K562 (cell line): ENCODE results near the gene NRG3. TPM values are rescaled to one million over a fixed set of nuclear protein-coding genes. Genes with fewer than 3 reads are reported as not detected.

Experiments used
- ATAC-seq: fragments of 200-7000 bp; cut with Tn5 transposase; 3 replicates; pipeline ENCODE4 v1.9.1; 2020; ENCODE audit warnings: moderate library complexity
- BruUV-seq: library from RNA; stranded (reverse); fragments of 400-500 nt; replicated peaks from 2 replicates; lab custom pipeline; 2021; lab: Mats Ljungman, UMichigan
- CTCF ChIA-PET: fragments of 300-600 bp; formaldehyde crosslinking; extraction: SDS; loops from one replicate; lab custom pipeline; 2021; ENCODE audit warnings: low intra/inter-chr PET ratio; lab: Yijun Ruan, JAX
- POLR2A ChIA-PET: fragments of 300-600, 350-650 bp; sonication (Branson Sonifier 250); formaldehyde crosslinking; extraction: SDS; loops from one replicate; lab custom pipeline; 2021; ENCODE audit warnings: antibody characterized with exemption, inconsistent platforms; lab: Yijun Ruan, JAX
- DNase-seq, 4 experiments: peaks; one replicate each; pipeline versions ENCODE4 v3.0.0 to v3.0.0-alpha.2; 2011 to 2018; ENCODE audit warnings: low spot score in 3 of 4, mixed read lengths in 3 of 4; ENCODE audit errors: extremely low read depth in 1 of 4
- FAIRE-seq: peaks from 2 replicates; lab custom pipeline; 2011; peaks lifted over from hg19 to GRCh38; lab: Jason Lieb, UNC
- H2AFZ ChIP-seq: 2 replicates; pipeline ENCODE4 v1.6.0; 2011; ENCODE audit warnings: low read depth, low read length, control low read depth, inconsistent platforms
- H3K27ac ChIP-seq: fragments of 200-600 bp; 3 replicates; pipeline ENCODE4 v1.8.0; 2011; ENCODE audit warnings: low read depth, mild to moderate bottlenecking, control low read depth, inconsistent platforms, low read length, moderate library complexity, mixed read lengths; ENCODE audit errors: extremely low read depth
- H3K27me3 ChIP-seq, 2 experiments: fragments of 300-600 bp in 1 of 2; 2 replicates in 1 of 2; 3 replicates in 1 of 2; pipeline versions ENCODE4 v1.6.0 to v1.8.0; 2011; ENCODE audit warnings: inconsistent platforms in 2 of 2, low read length in 2 of 2, mild to moderate bottlenecking in 1 of 2, mixed read lengths in 1 of 2, moderate library complexity in 1 of 2; ENCODE audit not compliant: control insufficient read depth in 2 of 2, insufficient read depth in 2 of 2
- H3K36me3 ChIP-seq: fragments of 300-600 bp; 3 replicates; pipeline ENCODE4 v1.8.0; 2011; ENCODE audit warnings: mild to moderate bottlenecking, low read length, inconsistent platforms; ENCODE audit not compliant: control insufficient read depth, insufficient read depth
- H3K4me1 ChIP-seq, 2 experiments: fragments of 200-600 bp in 1 of 2; replicated peaks in 1 of 2; 2 replicates in 1 of 2; 3 replicates in 1 of 2; pipeline versions ENCODE4 v1.5.1 to v1.8.0; 2011; ENCODE audit warnings: inconsistent platforms in 2 of 2, low read length in 2 of 2, mild to moderate bottlenecking in 1 of 2, mixed read lengths in 1 of 2, moderate library complexity in 1 of 2; ENCODE audit not compliant: control insufficient read depth in 2 of 2, insufficient read depth in 2 of 2
- H3K4me2 ChIP-seq: 2 replicates; pipeline ENCODE4 v1.6.1; 2011; ENCODE audit warnings: low read length, control low read depth, inconsistent platforms, mixed read lengths; ENCODE audit not compliant: insufficient read depth
- H3K4me3 ChIP-seq: fragments of 200-600 bp; sonication (generic), shearing (Covaris generic); 2 replicates; pipeline ENCODE4 v1.5.1; 2016; ENCODE audit warnings: control low read depth, inconsistent platforms
- H3K79me2 ChIP-seq: fragments of 200-600 bp; 3 replicates; pipeline ENCODE4 v1.8.0; 2011; ENCODE audit warnings: low read length, inconsistent platforms; ENCODE audit not compliant: control insufficient read depth, insufficient read depth
- H3K9ac ChIP-seq, 2 experiments: 2 replicates each; pipeline versions ENCODE4 v1.6.0 to v1.6.1; 2011; ENCODE audit warnings: low read depth in 2 of 2, low read length in 2 of 2, control low read depth in 1 of 2, inconsistent platforms in 1 of 2, mild to moderate bottlenecking in 1 of 2, mixed read lengths in 1 of 2; ENCODE audit not compliant: insufficient read depth in 1 of 2
- H3K9me1 ChIP-seq: one replicate; pipeline ENCODE4 v1.6.0; 2011; ENCODE audit warnings: inconsistent platforms, mild to moderate bottlenecking, low read length, moderate library complexity; ENCODE audit not compliant: control insufficient read depth, insufficient read depth
- H3K9me3 ChIP-seq: replicated peaks from 2 replicates; pipeline ENCODE4 v1.5.1; 2011; ENCODE audit warnings: low read depth, low read length, inconsistent platforms; ENCODE audit not compliant: control insufficient read depth, insufficient read depth
- H4K20me1 ChIP-seq: replicated peaks from 2 replicates; pipeline ENCODE4 v1.6.1; 2011; ENCODE audit warnings: low read length, inconsistent platforms, mixed read lengths; ENCODE audit not compliant: control insufficient read depth, insufficient read depth
- MAZ ChIP-seq, 2 experiments: fragments of 450-650 bp in 1 of 2; sonication (generic) in 1 of 2; formaldehyde crosslinking; IDR thresholded peaks in 1 of 2; conservative IDR thresholded peaks in 1 of 2; 2 replicates each; pipeline versions ENCODE4 v1.4.0 to v1.5.0; 2020; ENCODE audit warnings: mild to moderate bottlenecking in 1 of 2, missing genetic modification reagents in 1 of 2
- NCOA4 ChIP-seq: fragments of 450-650 bp; IDR thresholded peaks from 2 replicates; pipeline ENCODE4 v1.6.1; 2018; ENCODE audit warnings: mild to moderate bottlenecking; ENCODE audit not compliant: partially characterized antibody
- TCF3 ChIP-seq: sonication (generic); formaldehyde crosslinking; IDR thresholded peaks from 2 replicates; pipeline ENCODE4 v1.4.0; 2020; ENCODE audit warnings: mild to moderate bottlenecking, missing genetic modification reagents
- ZBED1 ChIP-seq: IDR thresholded peaks from 2 replicates; pipeline ENCODE4 v1.6.1; 2014
- ZNF174 ChIP-seq: fragments of 250-450 bp; sonication (Bioruptor Pico); IDR thresholded peaks from 2 replicates; pipeline ENCODE4 v1.4.0; 2020; ENCODE audit warnings: mild to moderate bottlenecking
- ZSCAN29 ChIP-seq: fragments of 450-650 bp; IDR thresholded peaks from 2 replicates; pipeline ENCODE4 v1.6.1; 2017
- in situ Hi-C: fragments of 300-500 bp; cut with MboI; formaldehyde crosslinking; loops from 4 replicates; pipeline ENCODE4 v1.15.0; 2018; ENCODE audit warnings: inconsistent platforms, mixed read lengths
- intact Hi-C: fragments of 100-400 bp; cut with micrococcal nuclease; formaldehyde crosslinking; loops from 2 replicates; pipeline ENCODE4 v1.14.2; 2022
- polyA plus RNA-seq, 8 experiments: library from polyadenylated mRNA; depleted of rRNA in 4 of 8; stranded (reverse) in 5 of 8; unstranded in 3 of 8; fragments of >200 nt; fragmentation: Nextera tagmentation in 2 of 8; fragmentation: Illumina TruSeq in 1 of 8; extraction: Ambion mirVana in 2 of 8; extraction: Trizol in 1 of 8; gene quantifications; 2 replicates each; pipeline versions ENCODE4 v1.2.1 to v1.2.3, GENCODE V29; 2011 to 2014; ENCODE audit warnings: inconsistent platforms in 1 of 8, missing spikeins in 1 of 8
- total RNA-seq, 7 experiments: library from RNA; depleted of rRNA in 6 of 7; stranded (reverse); fragments of >200 nt in 6 of 7; fragmentation: Illumina TruSeq in 2 of 7; extraction: Trizol in 2 of 7; gene quantifications; 2 replicates each; pipeline versions ENCODE4 v1.2.1 to v1.2.3, GENCODE V29; 2011 to 2021; ENCODE audit warnings: low replicate concordance in 1 of 7
- TF ChIP-seq, protein P1 (sequence below): sonication (generic); formaldehyde crosslinking; IDR thresholded peaks from 2 replicates; pipeline ENCODE4 v1.8.0; 2022; ENCODE audit warnings: missing genetic modification reagents, mild to moderate bottlenecking, borderline replicate concordance
- TF ChIP-seq, protein P2 (sequence below): IDR thresholded peaks from 2 replicates; pipeline ENCODE4 v1.6.1; 2016; ENCODE audit warnings: missing genetic modification characterization, missing compliant biosample characterization

The NRG3 gene
- total and polyA plus RNA-seq, 9 of the 15 experiments (the other 6 are each of a cell fraction or from before 2014, with no cell fraction given), result not detected

DNA sequence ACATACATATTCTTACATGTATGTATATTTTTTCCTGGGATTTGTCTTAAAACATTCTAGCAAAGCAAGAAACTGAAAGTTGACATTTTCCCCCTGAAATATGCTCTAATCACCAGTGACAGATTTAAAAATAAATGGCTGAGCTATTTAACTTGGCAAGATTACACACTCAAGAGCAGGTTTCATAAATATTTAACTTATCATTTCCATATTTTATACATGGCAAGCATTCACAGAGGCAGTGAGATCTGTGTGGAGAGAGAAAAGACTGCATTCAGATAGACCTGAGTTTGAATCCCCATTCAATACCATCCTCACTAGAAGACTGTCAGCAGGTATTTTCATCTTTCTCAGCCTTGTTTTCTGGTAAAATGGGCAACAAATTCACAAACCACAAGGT lies 1043.0 kb downstream of the NRG3 start:
- Histone ChIP-seq H4K20me1 (no peaks in the 10 kb centered on the region), H3K4me1 (no peaks in the 10 kb centered on the region), H3K4me2 (no peak overlapping the region), H3K9me1 (no peaks in the 10 kb centered on the region), H3K36me3 (no peaks in the 10 kb centered on the region), H3K9me3 (peaks cover 1% of the 10 kb centered on the region), H3K27me3 (no peaks in the 10 kb centered on the region), H2AFZ (no peak overlapping the region), H3K27ac (no peak overlapping the region), H3K4me3 (no peak overlapping the region), H3K79me2 (no peaks in the 10 kb centered on the region), H3K9ac (no peak overlapping the region)
- no peak for DNase-seq
- TF ChIP-seq ZSCAN29, result no peak
- no peak for TF ChIP-seq ZBED1
- TF ChIP-seq TCF3 (CRISPR knock-in tag), result no peak
- TF ChIP-seq, protein P1, sequence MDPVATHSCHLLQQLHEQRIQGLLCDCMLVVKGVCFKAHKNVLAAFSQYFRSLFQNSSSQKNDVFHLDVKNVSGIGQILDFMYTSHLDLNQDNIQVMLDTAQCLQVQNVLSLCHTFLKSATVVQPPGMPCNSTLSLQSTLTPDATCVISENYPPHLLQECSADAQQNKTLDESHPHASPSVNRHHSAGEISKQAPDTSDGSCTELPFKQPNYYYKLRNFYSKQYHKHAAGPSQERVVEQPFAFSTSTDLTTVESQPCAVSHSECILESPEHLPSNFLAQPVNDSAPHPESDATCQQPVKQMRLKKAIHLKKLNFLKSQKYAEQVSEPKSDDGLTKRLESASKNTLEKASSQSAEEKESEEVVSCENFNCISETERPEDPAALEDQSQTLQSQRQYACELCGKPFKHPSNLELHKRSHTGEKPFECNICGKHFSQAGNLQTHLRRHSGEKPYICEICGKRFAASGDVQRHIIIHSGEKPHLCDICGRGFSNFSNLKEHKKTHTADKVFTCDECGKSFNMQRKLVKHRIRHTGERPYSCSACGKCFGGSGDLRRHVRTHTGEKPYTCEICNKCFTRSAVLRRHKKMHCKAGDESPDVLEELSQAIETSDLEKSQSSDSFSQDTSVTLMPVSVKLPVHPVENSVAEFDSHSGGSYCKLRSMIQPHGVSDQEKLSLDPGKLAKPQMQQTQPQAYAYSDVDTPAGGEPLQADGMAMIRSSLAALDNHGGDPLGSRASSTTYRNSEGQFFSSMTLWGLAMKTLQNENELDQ (CRISPR knock-in tag), result no peak
- no peak for TF ChIP-seq ZNF174 (CRISPR knock-in tag)
- TF ChIP-seq, protein P2, sequence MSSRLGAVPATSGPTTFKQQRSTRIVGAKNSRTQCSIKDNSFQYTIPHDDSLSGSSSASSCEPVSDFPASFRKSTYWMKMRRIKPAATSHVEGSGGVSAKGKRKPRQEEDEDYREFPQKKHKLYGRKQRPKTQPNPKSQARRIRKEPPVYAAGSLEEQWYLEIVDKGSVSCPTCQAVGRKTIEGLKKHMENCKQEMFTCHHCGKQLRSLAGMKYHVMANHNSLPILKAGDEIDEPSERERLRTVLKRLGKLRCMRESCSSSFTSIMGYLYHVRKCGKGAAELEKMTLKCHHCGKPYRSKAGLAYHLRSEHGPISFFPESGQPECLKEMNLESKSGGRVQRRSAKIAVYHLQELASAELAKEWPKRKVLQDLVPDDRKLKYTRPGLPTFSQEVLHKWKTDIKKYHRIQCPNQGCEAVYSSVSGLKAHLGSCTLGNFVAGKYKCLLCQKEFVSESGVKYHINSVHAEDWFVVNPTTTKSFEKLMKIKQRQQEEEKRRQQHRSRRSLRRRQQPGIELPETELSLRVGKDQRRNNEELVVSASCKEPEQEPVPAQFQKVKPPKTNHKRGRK (tag), result no peak
- no peak for TF ChIP-seq MAZ (CRISPR knock-in tag; conservative IDR thresholded peaks at IDR 0.05 in 1 of 2, IDR thresholded peaks at IDR 0.05 in 1 of 2)
- TF ChIP-seq NCOA4, result no peak
- no peak for ATAC-seq
- no TSS peak for BruUV-seq
- FAIRE-seq, result no peak
- intact Hi-C loops (no loop called here), in situ Hi-C loops (no loop called here)
- ChIA-PET CTCF (no interaction called here), POLR2A (no interaction called here)
